GM21786 (cell line): Measurements from ENCODE around the gene ONECUT1.

Experiments used
- ATAC-seq: cut with Tn5 transposase; IDR thresholded peaks from one replicate; pipeline ENCODE4 v1.9.1; 2021; ENCODE audit not compliant: unreplicated experiment

ONECUT1 gene

GRCh38 chr15:52783929-52784798, 6.0 kb downstream of the ONECUT1 start:
- ATAC-seq = no peak

GRCh38 chr15:52783191-52783829, 6.8 kb downstream of the ONECUT1 start:
- no peak for ATAC-seq

DNA sequence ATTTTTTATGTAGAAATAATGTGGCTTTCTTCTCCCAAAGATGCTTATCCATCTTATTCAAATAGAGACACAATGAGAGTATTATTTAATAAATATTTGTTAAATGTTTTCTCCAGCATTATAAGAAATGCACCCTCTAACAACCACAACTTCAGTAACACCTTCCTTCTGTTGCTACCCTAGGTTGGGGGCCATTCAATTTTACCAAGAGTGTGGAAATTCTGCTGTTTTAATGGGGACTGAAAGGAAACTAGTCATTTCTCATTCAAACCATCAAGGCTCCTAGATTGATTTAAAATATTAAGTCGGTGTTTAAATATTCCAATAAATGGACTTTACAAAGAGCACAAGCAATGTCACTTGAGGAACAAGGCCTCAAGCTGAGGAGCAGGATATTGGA, 7.6 kb downstream of the ONECUT1 start:
- ATAC-seq = no peak

GRCh38 chr15:52780172-52780980, 9.8 kb downstream of the ONECUT1 start:
- ATAC-seq = peak; percentile 80

GRCh38 chr15:52778457-52778856, 11.7 kb downstream of the ONECUT1 start:
- no peak for ATAC-seq

DNA sequence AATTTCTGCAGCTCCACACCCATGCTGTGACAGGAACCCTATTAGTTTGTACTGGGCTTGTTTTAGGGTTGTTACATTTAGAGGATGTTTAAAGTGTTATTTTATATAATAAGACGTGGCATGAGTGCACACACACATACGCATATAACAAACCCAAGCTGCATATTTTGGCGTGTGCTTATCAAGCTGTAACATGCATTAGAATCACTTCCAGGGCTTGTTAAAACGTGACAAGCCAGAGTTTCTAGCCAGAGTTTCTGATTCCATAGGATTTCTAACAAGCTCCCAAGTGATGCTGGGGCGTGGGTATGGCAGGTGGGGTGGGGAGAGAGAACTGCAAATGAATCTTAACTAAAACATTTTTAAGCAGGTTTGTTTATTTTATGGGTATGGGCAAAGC, 17.4 kb downstream of the ONECUT1 start:
- ATAC-seq = no peak

DNA sequence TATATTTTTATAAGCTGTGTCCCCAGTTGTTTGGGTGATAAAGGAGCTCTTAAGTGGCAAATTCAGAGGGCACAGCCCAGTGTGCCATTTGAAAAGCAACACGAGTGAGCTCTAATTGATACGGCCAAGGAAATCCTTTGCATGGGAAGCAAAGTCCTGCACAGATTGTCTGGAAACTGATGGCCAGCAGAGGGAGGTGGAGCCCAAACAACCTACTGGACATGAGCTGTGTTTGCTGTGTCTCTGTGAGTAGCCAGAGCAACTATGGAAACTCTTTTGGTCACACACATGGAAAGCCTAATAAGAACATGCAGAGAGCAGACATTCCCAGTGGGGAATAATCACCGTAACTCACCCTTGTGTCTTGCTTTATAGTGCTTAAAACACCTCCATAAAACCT, 24.4 kb downstream of the ONECUT1 start:
- ATAC-seq = no peak

DNA sequence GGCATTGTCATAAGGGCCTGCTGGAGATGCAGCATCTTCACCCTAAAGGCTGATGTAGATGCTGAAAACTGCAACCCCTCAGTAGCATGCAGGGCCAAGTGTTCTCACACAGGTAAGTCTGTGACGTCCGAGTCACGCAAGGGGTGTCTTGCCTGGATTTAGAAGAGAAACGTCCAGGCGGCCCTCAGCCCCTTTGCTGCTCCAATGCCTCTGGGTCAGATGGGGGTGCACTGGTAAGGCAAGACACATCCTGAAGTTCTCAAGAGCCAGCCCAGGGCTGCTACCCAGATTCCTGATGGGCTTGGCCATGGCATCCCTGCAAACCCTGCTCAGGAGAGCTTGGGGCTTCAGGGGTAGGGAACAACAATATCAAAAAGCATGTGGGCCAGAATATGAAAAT, 25.4 kb downstream of the ONECUT1 start:
- no peak for ATAC-seq

- no peak for ATAC-seq
Observed at GRCh38 chr15:52762621-52763020, 27.5 kb downstream of the ONECUT1 start.

- no peak for ATAC-seq
Observed at GRCh38 chr15:52760562-52760961, 29.6 kb downstream of the ONECUT1 start.

GRCh38 chr15:52759969-52760368, 30.2 kb downstream of the ONECUT1 start:
- no peak for ATAC-seq

DNA sequence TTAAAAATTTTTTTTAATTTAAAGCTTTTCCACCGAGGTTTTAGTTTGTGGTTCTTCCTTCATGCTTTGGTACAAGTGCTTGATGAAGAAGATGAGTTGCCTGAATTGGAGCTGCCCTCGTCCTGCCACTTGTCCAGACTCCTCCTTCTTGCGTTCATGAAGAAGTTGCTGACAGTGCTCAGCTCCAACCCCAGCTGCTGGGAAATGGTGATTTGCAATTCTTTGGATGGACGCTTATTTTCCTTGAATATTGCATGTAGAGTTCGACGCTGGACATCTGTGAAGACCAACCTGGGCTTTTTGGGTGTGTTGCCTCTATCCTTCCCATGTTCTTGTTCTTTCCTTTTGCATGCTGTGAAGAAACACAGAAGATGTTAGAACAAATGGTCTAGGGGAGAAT, 32.6 kb downstream of the ONECUT1 start:
- ATAC-seq = no peak

GRCh38 chr15:52751522-52751921, 38.6 kb downstream of the ONECUT1 start:
- no peak for ATAC-seq

- no peak for ATAC-seq
Observed at GRCh38 chr15:52749258-52749657, 40.9 kb downstream of the ONECUT1 start.

GRCh38 chr15:52746162-52746757, 43.9 kb downstream of the ONECUT1 start:
- ATAC-seq = no peak

GRCh38 chr15:52745326-52746161, 44.6 kb downstream of the ONECUT1 start:
- no peak for ATAC-seq

DNA sequence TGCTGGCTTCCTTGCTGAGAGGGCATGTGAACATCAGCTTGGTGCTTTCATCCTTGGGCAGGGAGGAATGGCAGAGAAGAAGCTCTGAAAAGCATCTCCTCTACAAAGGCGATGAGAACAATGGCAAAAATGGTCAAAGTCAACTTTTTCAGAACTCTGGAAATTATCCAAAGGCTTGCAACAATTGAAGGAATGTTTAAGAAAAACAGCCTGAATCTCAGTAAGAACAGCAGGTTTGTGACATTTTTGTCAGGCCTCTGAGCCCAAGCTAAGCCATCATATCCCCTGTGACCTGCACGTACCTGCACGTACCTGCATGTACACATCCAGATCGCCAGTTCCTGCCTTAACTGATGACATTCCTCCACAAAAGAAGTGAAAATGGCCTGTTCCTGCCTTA, 51.8 kb downstream of the ONECUT1 start:
- ATAC-seq = no peak

DNA sequence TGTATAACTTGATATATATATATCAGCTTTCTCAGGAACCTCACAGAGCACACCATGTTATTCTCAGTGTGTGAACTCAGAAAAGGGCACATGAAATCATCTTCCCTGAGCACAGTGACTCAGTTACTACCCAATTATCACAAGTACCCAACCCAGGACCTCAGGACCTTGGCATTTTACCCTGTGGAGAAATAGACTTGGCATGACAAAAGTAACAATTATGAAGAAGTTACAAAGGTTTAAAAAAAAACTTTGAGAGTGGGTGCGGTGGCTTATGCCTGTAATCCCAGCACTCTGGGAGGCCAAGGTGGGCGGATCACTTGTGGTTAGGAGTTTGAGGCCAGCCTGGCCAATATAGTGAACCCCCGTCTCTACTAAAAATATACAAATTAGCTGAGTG, 52.4 kb downstream of the ONECUT1 start:
- ATAC-seq = no peak

DNA sequence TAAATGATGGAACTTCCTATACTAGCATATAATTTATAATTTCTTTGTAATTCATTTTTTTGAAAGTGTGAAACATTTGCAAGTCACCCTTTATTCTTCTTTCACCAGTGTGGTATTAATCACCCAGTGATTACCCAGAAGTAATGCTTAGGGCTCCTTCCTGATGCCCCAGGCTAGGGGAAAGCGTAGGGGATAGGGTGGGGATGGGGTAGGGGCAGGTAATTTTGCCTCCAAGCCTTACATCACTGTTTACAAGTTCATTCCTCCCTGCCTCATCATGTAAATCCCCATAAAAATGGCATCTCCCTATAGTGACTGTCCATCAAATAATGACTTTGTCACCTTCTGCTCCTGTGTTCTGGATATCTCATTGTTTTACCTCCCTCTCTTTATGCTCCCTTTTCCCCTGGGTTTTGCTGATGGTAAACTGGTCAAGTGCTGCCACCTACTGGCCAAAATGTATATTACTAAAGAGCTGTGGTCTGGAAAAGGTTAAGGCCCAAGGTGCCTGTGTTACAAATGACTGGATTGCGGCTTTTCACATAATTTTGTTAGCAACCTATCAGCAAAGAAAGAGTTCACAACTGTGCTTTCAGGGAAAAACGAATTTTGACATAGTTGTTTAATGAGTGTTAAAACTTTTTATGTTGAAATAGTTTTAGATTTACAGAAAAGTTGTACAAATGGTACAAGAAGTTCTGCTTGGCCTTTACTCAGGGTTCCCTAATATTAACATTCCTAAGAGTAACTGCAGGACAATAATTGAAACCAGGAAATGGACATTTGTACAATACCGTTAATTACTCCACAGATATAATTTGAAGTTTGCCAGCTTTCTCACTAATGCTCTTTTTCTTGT, 54.7 kb downstream of the ONECUT1 start:
- ATAC-seq = peak; percentile 78
